NCI-H345 (cell line): ENCODE data around the gene PRR12.
A peak's percentile ranks its signal among the peaks of the same experiment; 100 is the strongest.
"Not testable (repeated sequence)": the region's sequence is repeated elsewhere in the genome, so short reads cannot be mapped to it uniquely, and the experiment has no call there.

ENCODE experiments used
- DNase-seq: peaks from one replicate; lab custom pipeline; 2025; lab: John Stamatoyannopoulos, UW

PRR12 gene

DNA sequence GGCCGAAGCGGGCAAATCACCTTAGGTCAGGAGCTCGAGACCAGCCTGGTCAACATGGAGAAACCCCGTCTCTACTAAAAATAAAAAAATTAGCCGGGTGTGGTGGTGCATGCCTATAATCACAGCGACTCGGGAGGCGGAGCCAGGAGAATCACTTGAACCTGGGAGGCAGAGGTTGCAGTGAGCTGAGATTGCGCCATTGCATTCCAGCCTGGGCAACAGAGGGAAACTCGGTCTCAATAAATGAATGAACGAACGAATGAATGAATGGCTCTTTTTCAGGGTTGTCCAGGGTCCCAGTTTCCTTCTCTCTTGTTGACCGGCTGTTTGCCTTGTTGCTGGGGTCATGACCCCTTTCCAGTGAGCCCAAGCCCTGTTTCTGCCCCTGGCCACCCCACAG lies 26.9 kb downstream of the PRR12 start:
- not testable (repeated sequence) for DNase-seq

DNA sequence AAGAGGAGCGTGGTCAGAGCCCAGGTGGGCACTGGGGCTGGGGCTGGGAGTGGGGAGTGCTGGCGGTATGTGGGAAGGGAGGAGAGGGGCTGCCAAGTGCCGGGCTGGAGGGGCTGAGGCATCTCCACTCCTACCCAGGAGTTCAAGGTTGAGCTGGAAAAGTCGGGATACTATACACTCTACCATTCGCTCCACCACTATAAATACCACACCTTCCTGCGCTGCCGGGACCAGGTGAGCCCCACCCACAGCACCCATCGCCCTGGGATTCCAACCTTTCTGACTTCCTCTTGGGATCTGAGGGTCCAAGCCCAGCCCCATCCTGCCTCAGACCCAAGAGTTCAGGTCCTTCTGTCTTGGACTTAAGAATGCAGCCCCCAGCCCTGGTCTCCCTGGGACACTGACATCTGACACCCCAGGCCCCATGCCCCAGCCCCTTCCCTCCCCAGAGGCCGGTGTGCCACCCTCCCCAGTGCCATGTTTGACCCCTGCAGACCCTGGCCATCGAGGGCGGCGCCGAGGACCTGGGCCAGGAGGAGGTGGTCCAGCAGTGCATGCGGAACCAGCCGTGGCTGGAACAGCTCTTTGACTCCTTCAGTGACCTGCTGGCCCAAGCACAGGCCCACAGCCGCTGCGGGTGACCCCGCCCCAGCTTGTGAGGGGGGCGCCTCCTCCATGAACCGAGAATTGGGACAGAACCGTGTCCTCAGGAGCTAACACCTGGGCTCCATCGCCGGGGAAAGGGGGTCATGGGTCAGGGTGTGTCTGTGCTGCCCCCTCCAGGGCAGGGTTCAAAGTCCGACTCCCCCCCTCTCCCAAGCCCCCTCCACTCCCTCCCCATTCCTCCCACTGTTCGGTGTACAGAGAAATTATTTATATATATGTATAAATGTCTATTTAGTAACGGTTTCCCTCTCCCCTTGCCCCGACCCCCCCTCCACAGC lies 34.3 kb downstream of the PRR12 start:
- no peak for DNase-seq

GRCh38 chr19:49626226-49626625 lies 35.2 kb downstream of the PRR12 start:
- no peak for DNase-seq

DNA sequence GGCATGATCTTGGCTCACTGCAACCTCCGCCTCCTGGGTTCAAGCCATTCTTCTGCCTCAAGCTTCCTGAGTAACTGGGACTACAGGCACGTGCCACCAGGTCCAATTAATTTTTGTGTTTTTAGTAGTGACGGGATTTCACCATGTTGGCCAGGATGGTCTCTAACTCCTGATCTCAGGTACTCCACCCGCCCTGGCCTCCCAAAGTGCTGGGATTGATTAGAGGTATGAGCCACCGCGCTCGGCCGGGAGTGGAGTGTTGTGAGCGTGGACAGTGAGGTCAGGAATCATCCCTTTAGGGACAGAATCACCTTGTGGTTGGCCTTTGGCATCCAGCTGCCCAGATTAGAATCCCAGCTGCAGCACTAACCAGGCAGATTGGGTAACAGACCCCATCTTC lies 38.7 kb downstream of the PRR12 start:
- no peak for DNase-seq

DNA sequence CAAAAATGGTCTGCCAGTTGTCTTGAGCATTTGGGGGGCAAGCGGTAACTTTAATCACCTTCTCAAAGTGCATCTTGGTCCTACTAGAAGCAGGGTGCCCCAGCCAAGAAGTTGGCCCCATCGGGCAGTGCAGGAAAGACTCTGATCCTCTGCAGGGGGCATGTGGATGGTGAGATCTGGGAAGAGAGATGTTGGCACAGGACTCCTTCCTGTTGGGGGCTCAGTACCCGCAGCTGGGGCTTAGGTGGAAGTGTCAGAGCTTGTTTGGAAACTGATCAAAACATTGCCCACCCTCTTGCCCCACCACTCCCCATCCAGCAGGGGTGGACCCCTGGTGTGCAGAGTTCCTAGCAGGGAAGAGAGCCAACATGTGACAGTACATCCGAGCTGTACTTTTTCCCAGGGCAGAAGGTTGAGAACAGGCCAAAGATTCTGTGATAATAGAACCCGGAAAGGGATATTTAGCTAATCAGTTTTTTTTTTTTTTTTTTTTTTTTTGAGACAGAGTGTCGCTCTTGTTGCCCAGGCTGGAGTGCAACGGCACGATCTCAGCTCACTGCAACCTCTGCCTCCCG lies 40.1 kb downstream of the PRR12 start:
- no peak for DNase-seq

GRCh38 chr19:49631610-49632192 lies 40.7 kb downstream of the PRR12 start:
- DNase-seq: no peak

- no peak for DNase-seq
These were observed 41.6 kb downstream of the PRR12 start for GRCh38 chr19:49632576-49632975.

- DNase-seq: not testable (repeated sequence)
These were observed 42.3 kb downstream of the PRR12 start for GRCh38 chr19:49633273-49633672.

GRCh38 chr19:49635530-49636232 lies 44.7 kb downstream of the PRR12 start:
- no peak for DNase-seq

DNA sequence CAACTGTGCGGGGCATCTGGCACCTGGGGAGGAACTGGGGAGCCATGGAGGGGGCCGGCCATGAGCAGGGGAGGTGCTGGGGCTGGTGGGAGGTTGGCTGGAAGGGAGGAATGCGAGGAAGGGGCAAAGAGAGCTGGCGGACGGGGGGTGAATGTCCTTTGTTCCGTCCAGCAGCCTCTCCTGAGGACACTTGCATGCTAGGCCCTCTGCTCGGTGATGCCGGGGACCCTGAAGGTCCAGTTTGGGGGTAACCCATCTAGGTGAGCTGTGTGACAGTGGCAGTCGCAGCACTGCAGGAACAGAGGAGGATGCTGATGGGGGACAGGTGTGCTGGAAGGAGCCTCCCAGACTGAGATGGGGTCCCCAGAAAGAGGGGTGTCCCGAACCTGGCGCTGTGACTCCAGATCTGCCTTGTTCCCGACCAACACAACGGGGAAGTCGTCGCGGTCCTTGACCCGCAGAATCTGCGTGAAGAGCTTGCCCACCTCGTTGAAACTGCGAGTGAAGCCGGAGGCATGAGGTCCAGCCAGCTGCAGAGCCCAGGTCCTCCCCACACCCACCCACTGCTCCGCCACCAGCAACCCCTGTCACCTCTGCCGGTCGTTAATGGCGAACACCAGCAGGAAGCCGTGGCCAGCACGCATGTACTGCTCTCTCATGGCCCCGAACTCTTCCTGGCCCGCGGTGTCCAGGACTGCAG lies 45.4 kb downstream of the PRR12 start:
- DNase-seq: no peak

- no peak for DNase-seq
These were observed 47.1 kb downstream of the PRR12 start for GRCh38 chr19:49637821-49638738.

- no peak for DNase-seq
These were observed 48.6 kb downstream of the PRR12 start for GRCh38 chr19:49639401-49640112.

DNA sequence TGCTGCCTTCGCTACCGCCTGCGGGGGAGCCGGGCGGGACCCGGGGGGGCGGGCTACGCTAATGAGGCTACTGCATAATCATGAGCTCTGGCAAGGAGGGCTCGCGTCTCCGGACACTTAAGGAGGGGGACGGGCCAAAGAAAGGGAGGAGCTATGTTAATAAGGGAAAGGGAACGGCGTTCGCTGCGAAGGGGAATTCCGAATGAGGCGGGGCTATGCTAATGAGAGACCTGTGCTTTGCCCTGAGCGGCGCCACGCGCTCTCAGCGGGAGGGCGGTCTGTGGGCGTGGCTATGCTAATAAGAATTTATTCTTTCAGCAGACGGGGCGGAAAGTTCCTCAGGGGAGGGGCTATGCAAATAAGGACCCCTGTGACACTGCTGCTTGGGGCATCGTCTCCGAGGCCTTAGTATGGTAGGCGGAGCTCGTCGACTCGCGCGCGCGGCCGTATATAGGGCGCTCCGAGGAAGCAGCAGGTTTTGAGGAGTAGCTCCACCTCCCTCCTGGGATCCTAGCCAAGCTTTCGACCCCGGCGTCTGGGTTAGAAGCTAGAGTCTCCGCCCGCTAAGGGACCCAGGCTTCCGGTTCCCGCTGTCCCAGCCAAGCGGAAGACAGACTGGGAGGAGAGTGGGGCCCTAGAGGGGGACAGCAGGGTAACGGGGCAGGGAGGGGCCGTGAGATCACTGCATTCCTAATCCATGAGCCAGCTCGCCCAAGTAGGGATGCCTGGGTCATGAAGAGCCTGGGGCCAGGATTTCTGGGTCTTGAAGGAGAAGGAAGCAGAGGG lies 49.3 kb downstream of the PRR12 start, which contains the start of gene RRAS:
Gene RRAS (minus strand): TSS at position 31 of the 786 bp plus-strand sequence. CDS start 45 bp downstream, outside the sequence.
- peak; percentile 97 for DNase-seq

- peak; percentile 98 for DNase-seq
These were observed 50.9 kb downstream of the PRR12 start, which contains the start of gene SCAF1 for GRCh38 chr19:49641688-49642491. SCAF1 (plus strand) TSS chr19:49642209; CDS start chr19:49645027, 2,818 bp downstream.

DNA sequence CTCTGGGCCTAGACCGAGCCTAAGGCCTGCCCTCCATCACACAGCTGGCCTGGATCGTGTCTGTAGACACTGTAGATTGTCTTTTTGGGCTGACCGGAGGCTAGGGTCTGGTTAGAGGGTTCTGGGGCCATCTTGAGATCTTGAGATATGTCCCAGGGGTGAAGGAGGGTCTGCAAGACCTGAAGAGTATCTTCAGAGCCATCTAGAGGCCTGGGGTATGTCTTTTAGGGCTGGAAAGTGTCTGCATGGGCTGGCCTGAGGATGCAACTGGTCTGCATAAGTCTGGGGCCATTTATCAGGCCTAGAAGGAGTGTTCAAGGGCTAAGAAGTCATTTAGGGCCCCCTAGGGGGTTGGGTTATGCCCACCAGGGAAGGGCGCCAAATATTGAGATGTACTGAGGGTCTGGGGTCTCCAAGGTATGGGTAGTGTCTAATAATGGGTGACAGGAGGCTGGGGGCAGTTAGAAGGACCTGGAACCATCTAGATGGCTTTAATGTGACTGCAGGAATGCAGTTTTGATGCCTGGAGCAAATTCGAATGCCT lies 51.6 kb downstream of the PRR12 start:
- DNase-seq: no peak

DNA sequence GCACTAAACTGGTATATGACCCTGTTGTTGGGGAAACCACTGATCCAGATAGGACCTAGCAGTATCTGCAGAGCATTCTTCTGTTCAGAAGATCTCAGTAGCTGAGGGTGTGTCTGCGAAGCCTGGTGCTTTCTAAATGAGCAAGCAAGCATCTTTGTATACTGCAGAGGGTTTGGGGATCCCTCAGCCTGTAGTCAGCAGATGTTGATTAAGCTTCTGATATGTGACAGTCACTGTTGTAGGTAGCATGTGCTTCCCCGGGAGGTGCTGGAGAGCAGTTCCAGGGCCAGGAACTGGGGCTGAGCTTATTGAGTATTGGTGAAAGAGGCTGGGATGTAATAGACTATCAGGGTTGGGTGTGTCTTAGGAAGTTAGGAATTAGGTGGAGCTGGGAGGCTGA lies 52.5 kb downstream of the PRR12 start:
- DNase-seq: no peak

- no peak for DNase-seq
These were observed 54.6 kb downstream of the PRR12 start for GRCh38 chr19:49645592-49645991.

GRCh38 chr19:49645995-49646394 lies 55.0 kb downstream of the PRR12 start:
- no peak for DNase-seq
